ENCODE measurements around the gene JPT2.

GRCh38 chr16:1637526-1637925 lies 40.6 kb upstream of the JPT2 start:
- TF ChIP-seq EZH2 (IDR thresholded peaks at IDR 0.05; ENCODE audit: low read depth, unreplicated experiment) (no peak), CTCF (conservative IDR thresholded peaks at IDR 0.05; ENCODE audit: low read depth in 2 of 2) (no peak), ZNF462 (CRISPR knock-in tag; IDR thresholded peaks at IDR 0.05) (no peak), POLR2AphosphoS5 (IDR thresholded peaks at IDR 0.05; ENCODE audit: low read depth) (no peak), REST (IDR thresholded peaks at IDR 0.05; ENCODE audit: unreplicated experiment) (no peak), EZH2phosphoT487 (IDR thresholded peaks at IDR 0.05; ENCODE audit: unreplicated experiment) (no peak)
